HG03060 (cell line): Measurements from ENCODE around the gene PSME3.
A peak's percentile ranks its signal among the peaks of the same experiment; 100 is the strongest.

Experiments
- ATAC-seq: cut with Tn5 transposase; IDR thresholded peaks from one replicate; pipeline ENCODE4 v1.9.1; 2021; ENCODE audit warnings: low read depth, moderate number of reproducible peaks; ENCODE audit not compliant: unreplicated experiment

PSME3 gene, protein sequence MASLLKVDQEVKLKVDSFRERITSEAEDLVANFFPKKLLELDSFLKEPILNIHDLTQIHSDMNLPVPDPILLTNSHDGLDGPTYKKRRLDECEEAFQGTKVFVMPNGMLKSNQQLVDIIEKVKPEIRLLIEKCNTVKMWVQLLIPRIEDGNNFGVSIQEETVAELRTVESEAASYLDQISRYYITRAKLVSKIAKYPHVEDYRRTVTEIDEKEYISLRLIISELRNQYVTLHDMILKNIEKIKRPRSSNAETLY

GRCh38 chr17:42832934-42833766 lies at the start of gene PSME3:
Gene PSME3 (plus strand): TSS chr17:42833397. CDS start chr17:42833632, 235 bp downstream.
- ATAC-seq = peak; percentile 82

- ATAC-seq = no peak
These were observed 49.4 kb upstream of the PSME3 start for GRCh38 chr17:42783791-42784138.

DNA sequence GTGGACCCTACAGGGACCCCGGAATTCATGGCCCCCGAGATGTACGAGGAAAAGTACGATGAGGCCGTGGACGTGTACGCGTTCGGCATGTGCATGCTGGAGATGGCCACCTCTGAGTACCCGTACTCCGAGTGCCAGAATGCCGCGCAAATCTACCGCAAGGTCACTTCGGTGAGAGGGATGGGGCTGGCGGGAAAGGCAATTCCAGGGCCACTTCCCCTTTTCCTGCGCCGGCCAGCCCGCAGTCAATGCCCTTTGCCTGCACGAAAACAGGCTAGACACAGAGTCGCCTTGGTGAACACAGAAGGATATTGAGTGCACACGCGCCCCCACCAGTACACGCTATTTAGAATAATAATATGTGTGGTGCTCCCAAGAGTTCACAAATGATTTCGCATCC lies 48.8 kb upstream of the PSME3 start:
- no peak for ATAC-seq

GRCh38 chr17:42784811-42785592 lies 48.2 kb upstream of the PSME3 start:
- no peak for ATAC-seq

- ATAC-seq = no peak
These were observed 45.9 kb upstream of the PSME3 start for GRCh38 chr17:42787266-42787665.

GRCh38 chr17:42791948-42792347 lies 41.2 kb upstream of the PSME3 start:
- ATAC-seq = no peak

DNA sequence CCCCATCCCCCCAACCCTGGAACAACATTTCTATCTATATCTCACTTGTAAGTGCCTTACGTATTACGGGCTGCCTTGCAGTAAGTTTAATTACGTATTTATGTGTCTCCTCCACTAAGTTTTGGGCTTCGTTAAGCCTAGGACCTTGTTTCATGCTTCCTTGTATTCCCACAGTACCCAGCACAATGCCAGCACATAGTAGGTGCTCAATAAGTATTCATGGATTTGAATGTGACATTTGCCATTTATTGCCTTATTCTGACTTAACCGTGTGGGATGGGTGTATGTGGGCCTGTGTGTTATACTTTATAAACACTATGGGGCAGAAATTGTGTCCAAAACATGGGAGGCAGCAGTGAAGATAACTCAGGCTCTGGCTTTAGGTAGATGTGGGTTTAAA lies 40.7 kb upstream of the PSME3 start:
- no peak for ATAC-seq

DNA sequence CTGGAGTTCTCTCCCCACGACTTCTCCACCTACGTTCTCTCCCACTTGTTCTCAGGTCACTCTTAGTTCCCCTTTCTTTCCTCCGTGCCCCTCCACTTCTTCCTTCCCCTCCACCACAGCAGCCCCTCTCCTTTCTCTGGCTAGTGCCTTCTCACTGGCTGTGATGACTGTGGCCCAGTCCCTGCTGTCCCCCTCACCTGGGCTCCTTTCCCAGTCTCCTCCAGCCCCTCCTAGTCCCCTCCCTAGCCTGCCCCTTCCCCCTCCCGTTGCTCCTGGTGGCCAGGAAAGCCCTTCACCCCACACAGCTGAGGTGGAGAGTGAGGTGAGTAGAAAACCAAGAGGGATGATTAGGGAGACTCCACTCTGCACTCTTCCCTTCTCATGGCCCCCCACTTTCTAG lies 38.1 kb upstream of the PSME3 start:
- no peak for ATAC-seq

GRCh38 chr17:42795465-42795864 lies 37.7 kb upstream of the PSME3 start:
- ATAC-seq = no peak

- ATAC-seq = no peak
These were observed 37.0 kb upstream of the PSME3 start for GRCh38 chr17:42796066-42796758.

DNA sequence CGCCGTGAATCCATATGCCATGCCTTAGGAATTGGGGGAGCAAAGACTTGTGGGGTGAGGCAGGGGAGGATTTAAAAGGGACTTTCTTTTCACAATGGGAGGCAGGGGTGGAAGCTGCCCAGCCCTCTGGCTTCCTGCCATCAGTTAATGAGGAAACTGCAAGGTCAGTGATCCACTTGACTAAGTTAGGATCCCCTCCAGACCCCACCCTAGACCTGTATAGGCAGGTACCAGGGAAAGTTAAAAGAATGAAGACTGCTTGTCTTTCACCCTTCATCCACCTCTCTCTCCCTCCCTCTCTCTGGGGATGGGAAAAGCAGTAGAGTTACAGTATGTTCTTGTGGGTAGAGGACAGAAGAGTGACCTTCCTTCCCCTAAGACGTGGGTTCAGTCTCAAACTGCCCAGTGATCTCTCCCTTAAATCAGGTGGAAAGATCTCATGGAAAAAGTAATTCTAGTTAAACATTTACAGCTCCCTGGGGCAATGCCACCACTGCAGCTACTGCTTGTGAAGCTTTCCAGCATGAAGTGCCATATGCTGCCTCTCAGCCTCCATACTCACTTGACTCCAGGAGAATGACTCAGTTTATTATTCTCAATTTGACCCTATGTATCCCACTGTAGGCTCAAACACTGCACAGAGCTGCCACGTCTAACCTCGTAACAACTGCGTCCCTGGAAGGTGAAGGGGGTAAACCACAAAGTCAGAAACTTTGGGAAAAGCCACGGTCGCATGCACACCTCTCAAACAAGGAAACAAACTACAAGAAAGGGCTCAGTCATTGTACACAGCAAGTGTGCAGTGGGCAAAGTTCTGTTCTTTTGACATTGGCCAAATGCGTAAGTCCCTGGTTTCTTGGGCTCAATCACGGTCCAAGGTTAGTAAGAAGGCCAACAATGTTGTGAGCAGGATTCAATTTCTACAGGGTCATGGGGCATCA lies 35.9 kb upstream of the PSME3 start:
- no peak for ATAC-seq

GRCh38 chr17:42798011-42798382 lies 35.2 kb upstream of the PSME3 start:
- ATAC-seq = no peak

DNA sequence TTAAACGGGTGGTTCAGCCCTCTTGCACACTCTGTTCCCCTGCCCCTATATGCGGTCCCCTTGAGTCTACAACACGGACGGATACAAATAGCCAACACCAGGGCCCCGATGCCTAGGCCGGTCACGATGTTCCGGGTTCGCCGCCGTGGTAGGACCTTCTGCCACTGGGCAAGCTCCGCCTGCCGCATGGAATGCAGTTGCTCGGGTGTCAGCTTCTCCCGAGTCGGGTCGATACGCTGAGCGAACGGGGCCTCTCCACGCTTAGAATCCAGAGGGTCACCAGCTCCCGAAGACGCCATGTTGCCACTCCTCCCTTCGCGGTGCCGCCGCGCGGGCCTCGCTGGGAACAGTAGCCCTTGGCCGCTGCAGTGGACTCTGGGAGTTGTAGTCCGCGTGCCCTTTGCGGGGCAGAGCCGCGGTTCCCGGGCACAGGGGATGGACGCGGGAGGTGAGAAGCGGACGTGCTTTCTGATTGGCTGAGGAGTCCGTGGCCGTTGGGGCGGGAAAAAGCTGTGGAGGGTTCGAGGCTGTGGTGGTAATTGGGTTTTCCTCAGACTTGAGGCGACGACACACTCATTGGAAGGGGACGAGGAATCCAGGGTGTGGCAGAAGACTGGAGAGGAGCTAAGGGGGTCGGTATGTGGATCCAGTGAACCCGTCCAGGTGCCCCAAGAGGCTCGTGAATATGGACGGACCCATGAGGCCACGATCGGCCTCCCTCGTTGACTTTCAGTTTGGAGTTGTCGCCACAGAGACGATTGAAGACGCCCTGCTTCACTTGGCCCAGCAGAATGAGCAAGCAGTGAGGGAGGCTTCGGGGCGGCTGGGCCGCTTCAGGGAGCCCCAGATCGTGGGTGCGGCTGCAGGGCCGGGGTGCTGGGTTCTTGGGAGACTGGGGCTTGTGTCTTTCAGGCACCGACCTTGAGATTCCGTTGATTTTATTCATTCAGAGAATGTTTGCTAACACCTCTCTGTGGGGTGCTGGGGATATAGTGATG lies 34.5 kb upstream of the PSME3 start, which contains the start of the genes CNTD1 and COA3:
CNTD1 (plus strand) TSS at position 479 of the 998 bp plus-strand sequence; CDS start at position 686, 207 bp downstream.
COA3 (minus strand) TSS at position 322 of the 998 bp plus-strand sequence; CDS start at position 299, 23 bp downstream.
- ATAC-seq = no peak

DNA sequence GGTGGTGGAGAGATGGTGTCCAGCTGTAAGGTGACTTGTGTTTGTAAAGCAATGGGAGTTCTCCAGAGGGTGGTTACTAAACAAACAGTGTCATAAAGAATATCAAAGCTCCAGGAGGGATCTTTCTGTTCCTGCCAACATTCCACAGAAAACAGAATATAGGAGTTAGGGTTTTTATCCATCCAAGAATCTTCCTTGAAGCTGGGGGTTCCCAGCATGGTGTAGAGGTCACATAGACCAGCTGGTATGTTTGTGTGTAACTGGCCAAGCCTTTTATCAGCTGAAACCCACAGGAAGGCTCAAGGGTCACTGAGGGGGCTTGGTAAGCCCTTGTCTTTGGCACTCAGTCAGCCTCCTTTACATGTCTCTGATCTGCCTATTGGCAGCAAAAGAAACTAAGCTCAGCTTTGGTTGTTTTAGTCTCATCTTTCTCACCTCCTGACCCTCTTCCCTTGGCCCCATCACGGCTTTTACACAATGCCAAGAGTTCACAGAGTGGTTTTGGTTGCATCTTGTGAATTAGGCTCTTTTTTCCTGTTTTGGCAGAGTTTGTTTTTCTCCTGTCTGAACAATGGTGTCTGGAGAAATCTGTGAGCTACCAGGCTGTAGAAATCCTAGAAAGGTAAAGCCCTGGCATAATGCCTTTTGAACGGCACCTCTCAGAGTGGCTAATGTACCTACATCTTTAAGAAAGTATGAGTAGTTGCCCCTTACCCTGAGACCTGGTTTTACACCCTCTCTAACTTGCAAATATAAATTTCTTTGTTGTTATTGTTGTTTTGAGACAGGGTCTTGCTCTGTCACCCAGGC lies 29.9 kb upstream of the PSME3 start:
- ATAC-seq = no peak

GRCh38 chr17:42804918-42805367 lies 28.3 kb upstream of the PSME3 start:
- no peak for ATAC-seq

DNA sequence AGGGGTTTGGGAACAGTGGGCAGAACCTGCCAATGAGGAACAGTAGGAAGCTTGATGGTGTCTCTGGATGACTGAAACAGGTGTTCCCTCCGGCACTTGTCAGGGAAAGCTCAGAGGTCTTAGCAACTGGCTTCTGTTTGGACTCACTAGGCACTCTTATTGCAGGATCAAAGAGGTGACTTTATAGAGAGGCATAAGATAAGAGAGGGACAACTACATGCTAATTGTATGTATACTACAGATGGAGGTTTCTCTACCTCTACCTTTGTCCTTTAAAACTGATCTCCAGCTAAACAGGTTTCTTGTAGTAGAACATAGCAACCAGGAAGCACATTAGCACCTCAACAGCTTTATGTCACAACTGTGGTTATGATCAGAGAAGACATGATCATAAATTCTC lies 26.9 kb upstream of the PSME3 start:
- no peak for ATAC-seq

- no peak for ATAC-seq
These were observed 23.9 kb upstream of the PSME3 start for GRCh38 chr17:42809250-42809649.
